ENCODE measurements around the gene TUSC2.

The TUSC2 gene, protein sequence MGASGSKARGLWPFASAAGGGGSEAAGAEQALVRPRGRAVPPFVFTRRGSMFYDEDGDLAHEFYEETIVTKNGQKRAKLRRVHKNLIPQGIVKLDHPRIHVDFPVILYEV

GRCh38 chr3:50327943-50328691 lies at the start of gene TUSC2:
Gene TUSC2, minus strand, starts transcription at chr3:50328223. Its CDS starts 124 bp downstream, at chr3:50328099.
- peak; percentile 61 to 85 for DNase-seq

GRCh38 chr3:50375258-50375931 lies 47.4 kb upstream of the TUSC2 start:
- DNase-seq, result no peak

DNA sequence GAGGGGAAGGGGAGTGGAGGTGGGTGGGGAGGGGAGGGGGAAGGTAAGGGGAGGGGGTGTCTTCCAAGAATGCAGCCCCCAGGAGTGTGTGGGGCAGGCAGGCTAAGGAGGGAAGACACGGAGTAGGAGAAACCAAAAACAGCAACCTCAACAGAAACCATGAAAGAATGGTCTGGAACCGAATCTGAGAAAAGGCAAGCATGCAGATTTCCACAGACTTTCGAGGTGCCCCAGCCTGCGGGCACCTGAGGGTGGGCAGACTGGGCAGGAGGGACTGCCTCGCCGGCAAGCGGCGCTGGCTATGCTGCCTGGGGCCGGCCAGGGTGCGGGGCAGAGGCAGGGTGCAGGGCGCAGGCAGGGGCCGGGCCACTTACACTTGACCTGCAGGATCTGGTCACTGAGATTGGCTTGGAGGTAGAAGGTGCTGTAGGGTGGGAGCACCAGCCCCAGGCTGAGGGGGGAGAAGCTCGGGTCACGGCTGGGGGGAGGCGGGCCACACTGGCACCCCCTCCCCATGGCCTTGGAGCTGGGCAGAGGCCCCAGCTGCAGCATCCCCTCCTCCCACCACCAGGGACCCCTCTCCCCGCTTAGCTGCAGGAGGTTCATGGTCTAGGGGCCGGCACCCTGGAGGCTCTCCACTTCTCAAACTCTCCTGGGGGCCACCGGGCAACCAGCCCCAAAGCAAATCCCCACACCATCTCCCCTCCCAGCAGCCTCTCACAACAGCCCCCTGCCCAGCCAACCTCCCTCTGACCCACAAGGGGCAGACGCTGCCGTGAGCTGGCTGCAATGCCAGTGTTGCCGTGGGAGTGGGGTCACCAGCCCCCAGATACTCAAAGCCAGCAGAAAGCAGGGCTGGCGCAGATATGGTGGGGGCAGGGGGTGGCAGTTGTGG lies 46.6 kb upstream of the TUSC2 start:
- DNase-seq, result no peak

GRCh38 chr3:50373146-50374051 lies 45.4 kb upstream of the TUSC2 start:
- DNase-seq, result no peak

GRCh38 chr3:50372349-50372748 lies 44.3 kb upstream of the TUSC2 start:
- DNase-seq, result no peak

GRCh38 chr3:50371133-50371685 lies 43.2 kb upstream of the TUSC2 start:
- DNase-seq, result no peak

- no peak for DNase-seq
These were observed 42.6 kb upstream of the TUSC2 start for GRCh38 chr3:50370594-50370993.

- no peak for DNase-seq
These were observed 41.1 kb upstream of the TUSC2 start for GRCh38 chr3:50369012-50369670.

GRCh38 chr3:50365842-50366220 lies 37.8 kb upstream of the TUSC2 start:
- DNase-seq, result no peak

- DNase-seq, result no peak
These were observed 37.2 kb upstream of the TUSC2 start for GRCh38 chr3:50365080-50365841.

GRCh38 chr3:50364573-50365079 lies 36.6 kb upstream of the TUSC2 start:
- DNase-seq, result no peak

DNA sequence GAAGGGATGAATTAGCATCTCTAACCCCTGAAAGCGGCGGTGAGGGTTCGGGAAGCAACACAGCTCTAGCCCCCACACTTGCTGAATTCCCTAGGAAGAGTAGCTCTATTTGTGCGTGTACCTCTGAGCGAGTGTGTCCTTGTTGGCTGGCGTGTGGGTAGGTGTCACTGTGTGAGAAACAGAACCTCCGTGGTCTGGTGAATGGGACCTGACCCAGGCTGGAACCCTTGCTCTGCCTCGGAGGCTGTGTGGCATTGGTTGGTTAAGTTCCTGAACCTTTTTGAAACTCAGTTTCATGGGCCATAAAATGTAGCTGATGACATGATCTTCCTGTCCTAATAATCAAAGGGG lies 31.7 kb upstream of the TUSC2 start:
- no peak for DNase-seq

DNA sequence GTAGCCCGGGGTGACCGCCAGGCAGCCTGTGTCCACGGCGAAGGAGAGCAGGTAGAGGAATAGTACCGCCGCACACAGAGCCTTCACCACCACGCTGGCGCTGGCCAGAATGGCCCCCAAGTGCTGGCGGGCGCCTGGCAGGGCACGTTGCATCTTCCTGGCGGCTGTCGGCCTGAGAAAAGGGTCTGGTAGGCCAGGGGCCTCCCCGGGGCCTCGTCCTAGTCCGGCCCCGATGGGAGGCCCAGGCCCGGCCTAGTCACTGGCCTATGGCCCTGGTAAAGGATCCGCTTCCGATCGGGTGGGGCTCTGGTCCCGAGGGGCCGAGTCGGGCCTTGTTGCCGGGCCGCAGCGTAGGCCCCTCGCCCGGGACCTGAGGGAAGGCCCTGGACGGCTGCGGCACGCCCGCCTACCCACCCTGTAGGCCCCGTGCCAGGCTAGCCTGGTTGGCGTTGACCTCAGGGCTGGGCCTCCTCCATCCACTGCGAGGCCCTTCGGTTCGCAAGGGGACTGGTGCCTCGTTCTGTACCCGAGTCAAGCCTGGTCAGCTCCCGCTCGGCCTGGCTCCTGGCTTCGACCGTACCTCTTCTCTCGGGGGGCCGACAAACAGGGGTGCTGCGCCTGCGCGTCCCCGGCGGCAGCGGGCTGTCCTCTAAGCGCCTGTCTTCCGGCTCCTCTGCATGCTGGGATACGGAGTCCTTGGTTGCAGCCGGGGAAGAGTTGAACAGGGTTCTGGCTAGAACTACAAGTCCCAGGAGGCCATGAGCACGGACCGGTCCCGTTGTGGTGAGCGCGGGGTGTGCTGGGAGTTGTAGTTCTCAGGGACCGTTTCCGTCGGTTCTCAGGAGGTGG lies 31.1 kb upstream of the TUSC2 start, which contains the start of gene TMEM115:
TMEM115 (minus strand) TSS at position 611 of the 849 bp plus-strand sequence; CDS start at position 153, 458 bp downstream.
- DNase-seq, result peak; percentile 94 to 99

DNA sequence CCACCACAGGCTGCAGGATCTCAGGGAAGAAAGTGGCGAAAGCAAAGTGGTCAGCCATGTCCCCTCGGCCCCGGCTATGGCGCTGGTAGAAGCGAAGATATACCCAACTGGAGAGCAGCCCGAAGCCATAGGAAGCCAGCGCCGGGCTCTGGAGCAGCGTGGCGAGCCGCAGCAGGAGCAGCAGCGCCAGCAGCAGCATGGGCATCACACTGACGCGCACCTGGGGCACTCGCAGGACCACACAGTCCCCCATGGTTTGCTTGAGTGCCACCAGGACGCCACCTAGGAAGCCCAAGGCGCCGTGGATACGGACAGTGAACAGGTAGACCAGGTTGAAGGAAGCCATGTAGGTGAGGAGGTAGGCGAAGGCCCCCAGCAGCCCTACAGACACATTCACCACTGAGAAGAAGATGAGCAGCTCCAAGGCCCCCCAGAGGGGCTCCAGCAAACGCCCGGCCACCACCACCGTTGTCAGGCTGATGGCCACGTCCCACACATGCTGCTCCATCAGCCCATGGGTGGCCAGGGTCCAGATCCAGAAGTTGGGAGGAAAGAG lies 30.4 kb upstream of the TUSC2 start:
- DNase-seq, result no peak

DNA sequence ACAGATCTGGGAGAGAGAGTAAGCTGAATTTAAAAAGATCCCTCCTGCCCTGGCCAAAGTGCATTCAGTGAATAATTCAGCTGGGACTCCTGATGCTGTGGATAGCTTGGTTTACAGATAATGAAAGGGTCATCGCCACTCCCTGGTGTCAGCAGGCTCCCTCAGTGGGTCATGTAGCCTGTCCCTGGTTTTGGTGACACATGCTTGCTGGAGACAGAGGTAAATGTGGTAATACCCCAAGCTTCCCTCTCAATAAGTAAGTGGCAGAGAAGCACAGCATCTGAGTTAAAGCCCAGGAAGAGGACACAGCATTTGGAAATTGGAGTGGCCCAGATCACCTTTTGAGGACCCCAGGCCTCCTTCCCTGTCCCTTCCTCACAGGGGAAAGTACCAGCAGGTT lies 29.5 kb upstream of the TUSC2 start:
- DNase-seq, result no peak

GRCh38 chr3:50356553-50356952 lies 28.5 kb upstream of the TUSC2 start:
- no peak for DNase-seq

- no peak for DNase-seq
These were observed 28.0 kb upstream of the TUSC2 start for GRCh38 chr3:50355829-50356552.

DNA sequence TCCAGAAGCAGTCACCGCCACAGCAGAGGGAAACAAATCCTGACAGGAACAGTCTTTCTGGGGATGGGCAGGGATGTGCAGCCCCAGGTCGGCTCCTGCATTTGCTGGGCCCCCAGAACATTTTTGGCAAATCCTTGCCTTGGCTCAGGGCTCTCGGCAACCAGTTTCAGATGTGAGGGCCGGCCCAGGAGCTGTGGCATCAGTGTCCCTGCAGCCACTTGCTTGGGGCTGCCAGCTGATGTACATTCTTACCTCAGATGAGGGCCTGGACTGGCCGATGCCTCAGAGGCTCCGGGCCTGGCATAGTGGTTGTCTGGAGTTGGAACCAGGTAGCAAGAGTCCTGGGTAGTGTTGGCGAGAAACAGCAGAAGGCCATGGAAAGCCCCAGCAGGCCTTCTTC lies 26.8 kb upstream of the TUSC2 start:
- DNase-seq, result no peak
